Measurements from ENCODE around the gene DYRK1A.

The DYRK1A gene

DNA sequence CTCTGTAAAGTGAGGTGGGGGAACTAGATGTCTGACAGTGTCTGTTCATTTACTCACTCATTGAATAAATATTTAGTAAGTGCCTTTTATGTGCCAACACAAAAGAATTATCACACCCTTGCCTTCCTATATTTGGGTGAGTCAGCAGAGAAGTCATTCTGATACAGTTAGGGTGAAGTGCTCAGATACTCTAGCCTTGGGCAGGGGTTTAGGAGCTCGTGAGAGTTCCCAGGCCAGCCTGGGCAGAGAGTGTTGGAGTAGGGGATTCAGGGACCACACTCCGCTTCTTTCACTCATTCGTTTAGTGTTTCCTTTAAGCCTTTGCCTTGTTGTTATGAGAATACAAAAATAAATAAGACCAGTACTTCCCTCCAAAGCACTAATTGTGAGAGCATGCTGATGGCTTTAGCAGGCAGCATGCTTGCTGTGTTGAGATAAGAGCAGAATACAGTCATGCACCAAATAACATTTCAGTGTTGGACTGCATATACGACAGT lies 83.9 kb downstream of the DYRK1A start:
- no peak for DNase-seq (ENCODE audit: low spot score)

DNA sequence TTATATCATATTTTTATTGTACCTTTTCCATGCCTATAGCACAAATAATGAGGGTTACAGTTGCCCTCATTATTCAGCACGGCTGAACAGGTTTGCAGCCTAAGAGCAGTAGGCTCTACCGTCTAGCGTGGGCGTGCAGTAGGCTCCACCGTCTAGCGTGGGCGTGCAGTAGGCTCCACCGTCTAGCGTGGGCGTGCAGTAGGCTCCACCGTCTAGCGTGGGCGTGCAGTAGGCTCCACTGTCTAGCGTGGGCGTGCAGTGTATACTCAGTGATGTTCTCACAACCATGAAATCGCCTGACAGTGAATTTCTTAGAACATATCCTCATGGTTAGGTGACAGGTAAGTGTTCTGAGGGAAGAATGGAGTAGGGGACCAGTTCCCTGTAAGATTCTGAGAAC lies 84.9 kb downstream of the DYRK1A start:
- DNase-seq (ENCODE audit: low spot score): no peak

DNA sequence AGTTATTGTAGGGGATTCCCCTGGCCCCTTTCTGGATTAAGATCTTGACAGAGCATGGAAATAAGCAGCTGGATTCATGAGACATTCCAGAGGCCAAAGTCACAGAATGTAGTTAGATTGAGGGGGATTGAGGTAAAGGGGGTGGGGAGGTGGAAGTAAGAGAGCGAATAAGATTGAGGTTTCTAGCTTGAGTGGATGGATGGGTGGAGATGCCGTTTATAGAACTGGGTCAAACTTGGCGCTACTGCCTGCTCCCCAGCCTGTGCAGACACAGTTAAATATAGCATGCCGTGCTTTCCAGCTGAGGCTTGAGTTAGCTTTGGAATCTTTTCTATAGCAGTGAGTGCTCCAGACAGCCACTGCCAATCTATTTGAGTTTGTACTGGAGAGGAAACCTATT lies 85.7 kb downstream of the DYRK1A start:
- no peak for DNase-seq (ENCODE audit: low spot score)

DNA sequence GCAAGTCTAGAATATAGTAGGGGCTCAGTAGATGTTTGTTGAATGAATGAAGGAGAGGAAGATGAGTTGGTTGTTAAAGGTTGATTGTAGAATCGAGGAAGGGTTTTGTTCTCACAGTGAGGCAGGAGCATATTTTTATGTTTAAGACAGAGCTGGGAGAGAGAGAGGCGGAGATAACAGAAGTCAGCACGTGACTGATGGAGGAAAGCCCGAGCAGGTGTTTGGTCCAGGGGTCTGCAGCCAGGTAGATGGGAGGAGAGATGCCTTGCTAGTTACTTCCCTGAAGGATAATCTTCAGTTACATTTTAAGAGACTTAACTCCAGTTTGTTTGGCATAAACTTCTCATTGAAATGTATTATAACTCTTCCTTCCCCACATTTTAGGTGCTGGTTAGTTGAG lies 86.8 kb downstream of the DYRK1A start:
- no peak for DNase-seq (ENCODE audit: low spot score)

DNA sequence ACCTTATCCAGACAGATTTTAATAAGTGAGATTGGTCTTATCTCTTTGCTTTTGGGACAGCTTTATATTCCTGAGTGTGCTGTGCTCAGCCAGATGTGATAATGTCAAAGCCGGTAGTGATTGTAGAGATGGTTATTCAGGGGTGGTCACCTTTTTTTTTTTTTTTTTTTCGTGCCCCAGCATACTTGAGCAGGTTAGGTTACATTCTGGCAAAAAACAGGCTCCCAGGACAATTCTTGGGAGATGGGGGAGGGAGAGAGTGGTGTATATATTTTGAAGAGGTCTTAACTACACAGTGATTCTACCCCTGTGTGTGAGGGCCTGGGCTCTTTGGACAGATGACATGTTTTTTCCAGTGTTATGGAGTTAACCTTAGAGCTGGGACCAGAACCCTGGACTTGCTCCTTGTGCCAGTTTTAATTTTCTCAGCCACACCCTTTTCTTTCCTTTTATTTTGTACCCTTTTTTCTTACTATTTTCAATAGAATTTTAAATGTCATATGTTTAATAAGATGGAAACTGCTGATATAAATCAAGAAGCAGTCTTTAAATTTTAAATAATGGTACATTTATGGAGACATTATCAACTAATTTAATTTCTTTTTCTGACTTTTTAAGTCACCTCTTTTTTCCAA lies 88.4 kb downstream of the DYRK1A start:
- DNase-seq (ENCODE audit: low spot score): no peak

DNA sequence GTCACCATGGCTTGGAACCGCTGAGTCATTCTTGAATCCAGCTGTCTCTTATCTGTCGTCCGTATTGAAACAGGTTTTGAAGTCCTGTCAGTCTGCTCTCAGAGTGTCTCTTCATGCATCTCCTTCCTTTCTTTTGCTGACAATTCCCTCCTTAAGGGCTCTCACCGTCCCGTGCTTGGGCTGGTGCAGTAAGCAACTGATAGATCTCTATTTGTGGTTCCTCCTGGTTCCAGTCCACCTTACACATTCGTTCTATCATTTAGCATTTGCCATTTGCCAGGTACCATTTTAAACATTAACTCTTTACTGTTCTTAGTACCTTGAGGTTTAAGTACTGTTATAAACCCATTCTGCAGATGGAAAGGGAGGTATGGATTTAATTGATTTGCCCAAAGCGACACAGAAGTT lies 88.9 kb downstream of the DYRK1A start:
- no peak for DNase-seq (ENCODE audit: low spot score)

DNA sequence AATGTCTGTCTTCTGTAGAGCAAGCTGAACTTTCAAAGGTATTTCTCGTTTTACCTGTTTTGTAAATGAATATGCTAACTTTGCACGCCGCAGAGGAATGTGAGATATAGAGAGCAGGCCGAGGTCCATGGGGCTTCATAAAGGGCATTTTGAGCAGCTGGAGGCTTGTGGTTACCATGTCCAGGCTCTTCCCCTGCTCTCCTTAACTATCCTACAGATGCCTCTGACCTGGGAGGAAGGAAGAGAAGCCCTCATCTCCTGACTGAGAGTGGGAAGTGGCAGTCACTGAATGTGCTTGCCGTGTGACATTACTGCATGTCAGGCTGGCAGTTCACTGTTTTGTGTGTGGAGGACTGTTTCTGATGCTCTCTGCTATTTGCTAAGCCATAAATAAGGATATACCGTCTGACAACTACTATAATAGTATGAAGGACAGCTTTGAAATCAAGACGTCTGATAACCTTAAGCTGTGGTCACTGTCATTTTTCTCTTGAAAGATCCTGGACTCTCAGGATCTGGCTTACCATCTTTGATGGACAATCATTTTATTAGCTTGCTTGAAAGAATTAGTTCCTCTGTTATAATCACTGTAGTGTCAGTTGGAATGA lies 92.2 kb downstream of the DYRK1A start:
- no peak for DNase-seq (ENCODE audit: low spot score)

DNA sequence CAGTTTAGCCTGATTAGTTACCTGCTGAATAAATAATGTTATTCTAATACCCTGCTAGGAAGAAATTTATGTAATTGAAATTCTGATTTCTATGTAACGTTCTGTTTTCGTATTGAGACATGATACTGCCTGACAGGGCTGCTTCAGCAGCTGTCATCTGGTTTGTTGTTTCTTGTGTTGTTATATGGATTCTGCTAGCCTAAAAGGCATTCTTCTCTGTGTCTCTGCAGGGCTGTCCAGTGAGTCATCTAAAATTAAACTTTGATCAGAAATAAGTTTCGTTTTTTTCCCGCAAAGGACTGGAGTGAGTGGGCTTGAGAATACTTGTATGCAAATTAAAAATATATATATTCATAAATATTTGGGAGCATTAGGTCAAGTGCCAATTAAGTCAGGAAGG lies 93.0 kb downstream of the DYRK1A start:
- DNase-seq (ENCODE audit: low spot score): no peak

DNA sequence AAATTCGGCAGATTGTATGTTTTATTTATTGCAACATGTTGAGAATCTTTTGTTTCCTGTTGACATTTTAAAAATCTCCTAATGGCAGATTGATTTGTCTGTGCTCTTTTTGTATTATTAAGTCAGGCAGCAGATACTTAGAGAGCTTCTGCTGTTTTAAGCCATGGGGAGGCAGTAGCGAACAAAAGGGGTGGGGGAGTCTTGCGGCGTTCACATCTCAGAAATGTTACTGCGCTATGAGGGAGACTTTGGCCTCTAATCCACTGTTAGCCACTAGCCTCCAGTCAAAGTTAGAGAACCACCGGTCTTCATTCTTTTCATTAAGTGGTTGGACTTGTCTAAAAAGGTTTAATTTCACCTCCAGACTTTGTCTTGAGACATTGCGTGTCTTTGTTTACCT lies 93.6 kb downstream of the DYRK1A start:
- no peak for DNase-seq (ENCODE audit: low spot score)

DNA sequence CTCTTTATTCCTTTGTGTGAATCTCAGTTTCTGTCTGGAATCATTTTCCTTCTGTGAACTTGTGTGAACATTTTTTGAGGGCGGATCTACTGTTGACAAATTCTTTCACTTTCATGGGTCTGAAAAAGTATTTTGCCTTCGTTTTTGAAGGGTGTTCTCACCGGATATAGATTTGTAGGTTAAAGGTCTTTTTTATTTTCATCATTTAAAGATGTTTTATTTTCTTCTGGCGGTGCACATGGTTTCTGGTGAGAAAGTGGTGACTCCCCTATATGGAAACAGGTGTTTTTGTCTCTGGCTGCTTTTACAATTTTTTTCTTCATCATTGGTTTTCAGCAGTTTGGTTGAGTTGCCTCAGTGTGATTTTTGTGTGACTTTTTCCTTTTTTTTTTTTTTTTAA lies 94.9 kb downstream of the DYRK1A start:
- DNase-seq (ENCODE audit: low spot score): peak; percentile 41

DNA sequence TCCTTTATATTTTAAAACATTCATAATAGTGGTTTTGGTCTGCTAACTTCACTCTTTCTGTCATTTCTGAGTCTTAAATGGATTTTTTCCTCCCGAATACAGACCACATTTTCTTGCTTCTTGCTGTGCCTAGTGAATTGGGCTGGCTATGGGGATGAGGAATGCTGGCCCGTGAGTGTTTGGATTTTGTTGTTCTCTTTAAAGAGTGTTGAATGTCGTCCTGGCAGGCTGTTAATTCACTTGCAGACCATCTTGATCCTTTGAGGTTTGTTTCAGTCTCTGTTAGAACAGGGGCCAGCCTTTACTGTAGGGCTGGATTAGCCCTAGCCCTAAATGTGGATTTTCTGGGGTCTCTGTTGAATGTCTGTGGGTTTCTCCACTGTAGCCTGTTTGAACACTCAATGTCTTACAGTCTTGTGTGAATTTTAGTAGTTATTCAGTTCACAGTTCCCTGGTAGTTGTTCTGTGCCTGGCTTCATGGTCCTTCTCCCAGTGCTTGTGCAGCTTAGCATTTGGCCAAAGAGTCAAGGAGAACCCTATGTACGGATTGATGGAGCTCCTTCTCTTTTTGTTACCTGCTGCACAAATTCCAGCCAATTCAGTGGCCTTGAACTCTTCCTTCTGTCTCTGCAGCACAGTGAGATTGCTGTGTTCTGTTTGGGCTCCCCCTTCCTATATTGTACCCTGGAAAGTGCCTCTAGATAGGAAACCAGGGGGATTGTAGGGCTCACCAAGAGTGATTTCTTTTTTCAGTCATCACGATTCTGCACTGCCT lies 95.7 kb downstream of the DYRK1A start:
- DNase-seq (ENCODE audit: low spot score): no peak

DNA sequence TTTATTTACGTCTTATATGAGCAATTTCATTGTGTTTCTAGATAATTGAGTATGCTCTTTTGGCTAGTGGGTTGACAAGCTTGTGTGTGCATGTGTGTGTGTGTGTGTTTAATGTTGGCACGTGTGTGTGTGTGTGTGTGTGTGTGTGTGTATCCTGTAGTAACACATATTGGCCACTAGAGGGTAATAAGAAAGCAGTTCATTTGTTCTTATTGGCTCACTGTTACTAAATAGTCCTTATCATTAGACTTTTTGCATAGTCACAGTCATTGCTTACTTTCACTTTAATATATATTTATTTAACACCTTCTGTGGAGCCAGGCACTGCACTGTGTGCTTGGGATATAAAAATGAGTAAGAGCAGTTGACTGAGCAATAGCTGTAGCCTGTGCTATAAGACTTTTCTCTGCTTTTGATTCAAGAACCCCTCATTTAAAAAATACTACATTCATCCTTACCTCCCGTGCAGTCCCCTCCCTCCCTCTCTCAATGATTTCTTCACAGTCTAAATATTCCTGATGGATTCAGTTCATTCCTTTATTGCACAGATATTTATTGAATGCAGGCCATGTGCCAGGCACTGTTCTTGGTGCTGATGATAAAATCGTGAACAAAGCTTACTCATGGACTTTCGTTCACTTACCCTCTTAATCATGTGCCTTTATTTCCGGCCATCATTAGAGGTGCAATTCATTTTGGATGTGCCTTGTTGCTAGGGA lies 96.7 kb downstream of the DYRK1A start:
- DNase-seq (ENCODE audit: low spot score): peak; percentile 46

DNA sequence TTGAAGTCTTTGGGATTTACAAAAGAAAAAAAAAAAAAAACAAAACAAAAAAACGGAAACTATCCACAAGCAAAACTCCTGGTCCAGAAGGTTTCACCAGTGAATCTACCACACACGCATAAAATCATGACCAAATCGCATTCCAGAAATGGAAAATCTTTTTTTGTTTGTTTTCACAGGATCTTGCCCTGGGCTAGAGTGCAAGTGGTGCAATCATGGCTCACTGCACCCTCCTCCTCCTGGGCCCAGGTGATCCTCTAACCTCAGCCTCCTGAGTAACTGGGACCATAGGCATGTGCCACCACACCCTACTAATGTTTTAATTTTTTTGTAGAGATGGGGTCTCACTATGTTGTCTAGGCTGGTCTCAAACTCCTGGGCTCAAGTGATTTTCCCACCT lies 100.5 kb downstream of the DYRK1A start:
- no peak for DNase-seq (ENCODE audit: low spot score)

DNA sequence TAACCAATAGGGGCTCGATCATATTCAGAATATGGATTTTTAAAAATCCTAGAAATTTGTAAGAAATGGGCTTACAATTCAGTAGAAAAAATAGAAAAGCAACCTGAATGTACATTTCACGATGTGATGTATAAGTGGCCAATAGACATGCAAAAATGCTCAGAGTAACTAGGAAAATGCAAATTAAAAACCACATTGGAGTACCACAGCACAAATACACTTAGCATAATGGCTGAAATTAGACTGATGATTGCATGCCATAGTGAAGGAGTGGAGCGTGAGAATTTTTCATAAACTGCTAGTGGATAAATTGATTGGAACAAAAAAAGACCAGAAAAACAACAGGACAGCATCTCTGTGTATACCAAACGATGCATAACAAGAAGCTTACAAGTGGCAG lies 102.3 kb downstream of the DYRK1A start:
- no peak for DNase-seq (ENCODE audit: low spot score)

DNA sequence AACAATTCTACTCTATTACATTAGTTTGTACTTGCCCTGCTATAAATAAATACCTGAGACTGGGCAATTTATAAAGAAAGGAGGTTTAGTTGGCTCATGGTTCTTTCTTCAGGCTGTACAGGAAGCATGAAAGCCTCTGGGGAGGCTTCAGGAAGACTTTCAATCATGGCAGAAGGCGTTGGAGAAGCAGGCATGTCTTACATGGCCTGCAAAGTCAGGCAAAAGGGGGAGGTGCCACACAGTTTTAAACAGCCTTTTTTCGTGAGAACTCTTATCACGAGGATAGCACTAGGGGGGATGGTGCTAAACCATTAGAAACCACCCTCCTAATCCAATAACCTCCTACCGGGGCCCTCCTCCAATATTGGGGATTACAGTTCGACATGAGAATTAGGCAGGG lies 102.9 kb downstream of the DYRK1A start:
- no peak for DNase-seq (ENCODE audit: low spot score)

DNA sequence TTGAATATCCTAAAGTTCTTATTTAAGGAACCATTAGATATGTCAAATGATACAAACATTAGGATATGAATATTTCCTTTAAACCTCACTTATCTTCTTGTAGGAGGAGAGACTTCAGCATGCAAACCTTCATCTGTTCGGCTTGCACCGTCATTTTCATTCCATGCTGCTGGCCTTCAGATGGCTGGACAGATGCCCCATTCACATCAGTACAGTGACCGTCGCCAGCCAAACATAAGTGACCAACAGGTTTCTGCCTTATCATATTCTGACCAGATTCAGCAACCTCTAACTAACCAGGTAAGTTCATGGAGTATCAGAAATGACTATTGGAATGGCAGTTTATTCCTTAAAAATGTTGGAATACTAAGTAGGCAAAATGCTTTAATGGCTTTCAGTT lies 106.0 kb downstream of the DYRK1A start:
- DNase-seq (ENCODE audit: low spot score): no peak

DNA sequence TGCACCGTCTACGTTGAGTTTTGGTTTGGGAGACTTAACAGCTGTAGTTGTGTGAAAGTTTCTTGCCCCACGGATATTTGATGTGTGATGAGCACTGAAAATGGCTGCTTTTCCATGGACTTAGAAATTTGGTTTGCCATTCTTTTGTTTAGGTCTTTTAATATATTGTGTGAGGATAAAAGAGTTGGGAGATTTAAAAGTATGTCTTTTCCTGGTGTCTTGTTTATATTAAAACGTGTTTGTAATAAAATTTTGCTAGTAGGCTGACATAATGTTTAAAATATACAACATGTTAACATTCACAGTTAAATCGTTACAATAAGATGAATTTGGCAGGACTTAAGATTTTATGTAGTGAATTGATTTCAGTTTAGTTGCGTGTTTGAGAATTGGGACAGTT lies 106.9 kb downstream of the DYRK1A start:
- DNase-seq (ENCODE audit: low spot score): no peak

DNA sequence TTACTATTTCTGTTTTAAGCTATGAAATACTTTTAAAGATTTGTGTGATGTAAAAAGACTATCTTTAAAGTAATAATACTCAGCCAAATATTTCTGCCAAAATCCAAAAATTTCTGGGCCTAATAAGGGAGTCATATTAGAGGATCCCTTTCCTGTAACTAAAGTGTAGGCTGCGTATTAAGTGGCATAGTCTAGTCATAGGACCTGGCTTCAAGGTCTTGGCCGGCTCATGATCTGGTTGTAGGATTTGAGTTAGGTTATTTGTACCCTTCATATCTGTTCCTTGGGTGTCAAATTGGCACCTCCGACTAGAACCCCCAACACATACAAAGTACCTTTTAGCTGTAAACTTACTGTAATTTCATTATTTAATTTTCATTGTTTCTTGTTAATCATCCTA lies 107.8 kb downstream of the DYRK1A start:
- no peak for DNase-seq (ENCODE audit: low spot score)

DNA sequence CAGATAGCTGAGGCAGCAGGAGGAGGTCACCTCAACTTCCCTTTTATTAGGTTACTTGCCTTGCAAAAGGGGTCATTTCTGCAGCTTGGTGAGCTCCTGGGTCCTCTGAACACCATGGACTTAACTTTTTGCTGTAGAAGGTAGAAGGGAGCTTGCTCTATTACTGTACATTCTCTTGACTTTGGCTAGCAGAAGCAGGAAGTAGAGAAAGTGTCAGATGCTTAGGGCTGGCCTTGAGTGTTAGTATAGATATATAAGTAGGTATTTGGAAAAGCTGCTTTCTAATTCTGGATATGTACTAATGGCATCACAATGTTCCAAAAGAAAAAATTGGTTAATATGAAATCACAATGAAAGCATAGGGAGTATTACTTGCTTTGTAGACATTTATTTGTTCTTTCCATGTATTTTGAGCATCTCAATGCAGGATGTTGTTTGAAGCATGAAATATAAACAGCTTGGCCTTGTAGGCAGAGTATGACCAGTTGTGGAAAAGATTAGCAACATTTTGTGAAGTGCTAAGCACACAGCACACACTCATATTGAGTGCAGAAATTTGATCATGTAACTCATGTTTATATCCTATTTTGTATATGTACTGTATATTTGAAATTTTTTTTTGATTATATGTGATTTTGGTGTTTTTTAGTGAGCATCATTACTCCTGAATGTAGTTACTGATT lies 108.8 kb downstream of the DYRK1A start:
- DNase-seq (ENCODE audit: low spot score): no peak

DNA sequence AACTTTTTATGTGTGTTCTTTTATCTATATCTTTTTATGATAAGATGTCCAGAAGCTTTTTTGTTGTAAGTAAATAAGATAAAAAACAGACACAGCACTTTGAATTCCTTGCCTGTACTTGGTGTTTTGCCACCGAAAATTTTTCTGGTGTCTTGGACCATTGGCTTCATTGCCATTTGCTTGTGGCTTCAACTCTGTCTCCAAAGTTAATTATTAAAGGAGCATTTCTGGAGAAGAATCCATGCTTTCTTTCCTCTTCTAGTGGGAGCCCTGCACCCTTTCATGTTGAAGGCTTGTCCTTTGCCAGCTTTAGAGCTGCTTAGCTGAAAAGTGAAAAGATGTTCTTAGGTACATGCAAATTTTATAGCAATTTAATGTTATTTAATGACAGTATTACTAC lies 112.2 kb downstream of the DYRK1A start:
- DNase-seq (ENCODE audit: low spot score): no peak

DNA sequence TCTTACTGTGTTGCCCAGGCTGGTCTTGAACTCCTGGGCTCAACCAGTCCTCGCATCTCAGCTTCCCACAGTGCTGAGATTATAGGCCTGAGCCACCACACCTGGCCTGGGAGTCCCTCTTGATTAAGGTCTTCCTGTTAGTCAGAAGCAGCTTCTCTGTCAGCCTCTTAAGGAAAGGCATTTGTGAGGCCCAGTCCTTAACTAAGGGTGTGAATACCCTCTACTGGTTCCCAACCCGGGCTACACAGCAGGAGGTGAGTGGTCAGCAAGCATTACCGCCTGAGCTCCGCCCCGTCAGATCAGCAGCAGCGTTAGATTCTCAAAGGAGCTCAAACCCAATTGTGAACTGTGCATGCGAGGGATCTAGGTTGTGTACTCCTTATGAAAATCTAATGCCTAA lies 117.2 kb downstream of the DYRK1A start:
- DNase-seq (ENCODE audit: low spot score): no peak
